Neural crest cell (in vitro differentiated cells): Measurements from ENCODE around the gene DOCK8. TPM values are rescaled to one million over a fixed set of nuclear protein-coding genes. Genes with fewer than 3 reads are reported as not detected.

Source experiments
- DNase-seq: peaks from one replicate; pipeline ENCODE4 v3.0.0; 2021; ENCODE audit warnings: low read depth, mixed read lengths, low spot score
- H3K27ac Mint-ChIP-seq: one replicate; pipeline ENCODE4 v1.8.0; 2021; ENCODE audit warnings: mild to moderate bottlenecking, mixed read lengths; ENCODE audit not compliant: unreplicated experiment
- H3K27me3 Mint-ChIP-seq: 2 replicates; pipeline ENCODE4 v1.8.0; 2021; ENCODE audit warnings: low read depth, mild to moderate bottlenecking, mixed read lengths
- H3K36me3 Mint-ChIP-seq: 2 replicates; pipeline ENCODE4 v1.8.0; 2021; ENCODE audit warnings: low read depth, mild to moderate bottlenecking, mixed read lengths
- H3K4me1 Mint-ChIP-seq: 2 replicates; pipeline ENCODE4 v1.8.0; 2021; ENCODE audit warnings: mixed read lengths
- H3K4me3 Mint-ChIP-seq: one replicate; pipeline ENCODE4 v1.8.0; 2021; ENCODE audit warnings: mild to moderate bottlenecking, mixed read lengths
- H3K9me3 Mint-ChIP-seq: 2 replicates; pipeline ENCODE4 v1.8.0; 2021; ENCODE audit warnings: mixed read lengths
- total RNA-seq: library from RNA; stranded (reverse); gene quantifications from 2 replicates; pipeline ENCODE4 v1.2.1, GENCODE V29; 2021
- TF ChIP-seq, protein P1 (sequence below): fragments of 200-600 bp; sonication (generic); conservative IDR thresholded peaks from 2 replicates; pipeline ENCODE4 v1.5.0; 2021; ENCODE audit warnings: antibody characterized with exemption, mild to moderate bottlenecking

DOCK8 gene
- total RNA-seq, 1 donor from 2014 or later = 0.58 TPM

GRCh38 chr9:278651-279050 lies 64.0 kb downstream of the DOCK8 start:
- H3K36me3 Mint-ChIP-seq = no peaks in the 10 kb centered on the region

DNA sequence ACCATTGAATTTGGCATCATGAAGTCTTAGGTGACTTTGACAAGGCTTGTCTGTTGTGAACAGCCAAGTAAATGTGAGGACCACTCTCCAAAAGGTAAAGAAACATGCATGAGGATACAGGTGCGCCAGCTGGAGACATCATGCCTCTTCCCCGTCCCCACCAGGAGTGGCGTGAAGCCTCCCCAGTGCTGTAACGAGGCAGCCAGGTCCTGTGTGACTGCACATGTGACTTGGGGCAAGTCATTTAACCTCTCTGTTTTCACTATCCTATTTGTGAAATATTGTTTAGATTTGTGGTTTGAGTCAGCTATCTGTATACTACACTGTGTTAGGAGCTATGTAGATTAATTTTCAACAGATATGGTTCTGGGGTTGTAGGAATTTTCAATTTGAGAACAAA lies 65.0 kb downstream of the DOCK8 start:
- Mint-ChIP-seq H3K9me3 (no peaks in the 10 kb centered on the region), H3K27me3 (no peaks in the 10 kb centered on the region), H3K36me3 (no peaks in the 10 kb centered on the region), H3K4me3 (no peak overlapping the region), H3K4me1 (no peaks in the 10 kb centered on the region), H3K27ac (no peak overlapping the region)
- TF ChIP-seq, protein P1, sequence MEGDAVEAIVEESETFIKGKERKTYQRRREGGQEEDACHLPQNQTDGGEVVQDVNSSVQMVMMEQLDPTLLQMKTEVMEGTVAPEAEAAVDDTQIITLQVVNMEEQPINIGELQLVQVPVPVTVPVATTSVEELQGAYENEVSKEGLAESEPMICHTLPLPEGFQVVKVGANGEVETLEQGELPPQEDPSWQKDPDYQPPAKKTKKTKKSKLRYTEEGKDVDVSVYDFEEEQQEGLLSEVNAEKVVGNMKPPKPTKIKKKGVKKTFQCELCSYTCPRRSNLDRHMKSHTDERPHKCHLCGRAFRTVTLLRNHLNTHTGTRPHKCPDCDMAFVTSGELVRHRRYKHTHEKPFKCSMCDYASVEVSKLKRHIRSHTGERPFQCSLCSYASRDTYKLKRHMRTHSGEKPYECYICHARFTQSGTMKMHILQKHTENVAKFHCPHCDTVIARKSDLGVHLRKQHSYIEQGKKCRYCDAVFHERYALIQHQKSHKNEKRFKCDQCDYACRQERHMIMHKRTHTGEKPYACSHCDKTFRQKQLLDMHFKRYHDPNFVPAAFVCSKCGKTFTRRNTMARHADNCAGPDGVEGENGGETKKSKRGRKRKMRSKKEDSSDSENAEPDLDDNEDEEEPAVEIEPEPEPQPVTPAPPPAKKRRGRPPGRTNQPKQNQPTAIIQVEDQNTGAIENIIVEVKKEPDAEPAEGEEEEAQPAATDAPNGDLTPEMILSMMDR = no peak
- no peak for DNase-seq

More at GRCh38 chr9:278651-279050, 64.0 kb downstream of the DOCK8 start:
- H3K27me3 Mint-ChIP-seq = no peaks in the 10 kb centered on the region
- TF ChIP-seq, protein P1 = no peak
- H3K4me1 Mint-ChIP-seq = no peaks in the 10 kb centered on the region
- H3K9me3 Mint-ChIP-seq = no peaks in the 10 kb centered on the region
- no peak for DNase-seq
- no peak overlapping the region for H3K4me3 Mint-ChIP-seq
- no peak overlapping the region for H3K27ac Mint-ChIP-seq

DNA sequence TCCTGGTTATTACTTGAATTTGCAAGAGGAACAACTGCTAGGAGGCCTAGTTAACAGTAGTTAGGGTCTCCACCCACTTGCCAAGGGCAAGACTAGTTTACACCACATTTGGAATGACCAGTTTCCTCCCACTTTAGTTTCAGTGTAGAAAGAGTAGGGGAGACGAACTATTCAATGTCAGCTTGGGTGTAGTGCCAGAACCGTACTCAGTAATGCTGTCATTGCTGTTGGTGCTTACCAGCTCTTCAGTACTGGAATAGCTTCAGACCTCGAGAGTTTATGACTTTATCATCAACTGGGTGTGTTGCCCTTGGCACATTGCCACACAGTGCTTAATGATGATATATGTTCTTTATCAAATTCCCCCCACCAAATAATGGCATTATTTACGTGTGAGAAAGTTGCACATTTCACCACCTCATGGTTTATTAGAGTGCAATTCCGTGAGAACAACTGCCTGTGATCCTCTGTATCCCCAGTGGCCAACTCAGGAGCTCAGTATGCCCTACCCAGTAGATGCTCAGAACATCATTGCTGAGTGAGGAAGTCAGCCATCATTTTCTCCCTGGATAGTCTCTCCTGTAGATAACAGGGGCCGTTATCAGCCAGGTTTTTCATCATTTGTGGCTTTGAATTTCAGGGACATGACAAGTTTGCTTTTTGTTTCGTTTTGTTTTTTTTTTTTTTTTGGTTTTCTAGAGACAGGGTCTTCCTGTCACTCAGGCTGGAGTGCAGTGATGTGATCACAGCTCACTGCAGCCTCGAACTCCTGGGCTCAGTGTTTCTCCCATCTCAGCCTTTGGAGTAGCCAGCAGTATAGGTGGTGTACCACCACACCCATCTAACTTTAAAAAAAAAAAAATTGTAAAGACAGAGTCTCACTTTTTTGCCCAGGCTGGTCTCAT lies 67.3 kb downstream of the DOCK8 start:
- TF ChIP-seq, protein P1 = no peak
- Mint-ChIP-seq H3K27me3 (peaks cover 2% of the 10 kb centered on the region), H3K9me3 (no peaks in the 10 kb centered on the region), H3K27ac (no peak overlapping the region), H3K4me3 (no peak overlapping the region), H3K4me1 (no peaks in the 10 kb centered on the region), H3K36me3 (no peaks in the 10 kb centered on the region)
- no peak for DNase-seq

DNA sequence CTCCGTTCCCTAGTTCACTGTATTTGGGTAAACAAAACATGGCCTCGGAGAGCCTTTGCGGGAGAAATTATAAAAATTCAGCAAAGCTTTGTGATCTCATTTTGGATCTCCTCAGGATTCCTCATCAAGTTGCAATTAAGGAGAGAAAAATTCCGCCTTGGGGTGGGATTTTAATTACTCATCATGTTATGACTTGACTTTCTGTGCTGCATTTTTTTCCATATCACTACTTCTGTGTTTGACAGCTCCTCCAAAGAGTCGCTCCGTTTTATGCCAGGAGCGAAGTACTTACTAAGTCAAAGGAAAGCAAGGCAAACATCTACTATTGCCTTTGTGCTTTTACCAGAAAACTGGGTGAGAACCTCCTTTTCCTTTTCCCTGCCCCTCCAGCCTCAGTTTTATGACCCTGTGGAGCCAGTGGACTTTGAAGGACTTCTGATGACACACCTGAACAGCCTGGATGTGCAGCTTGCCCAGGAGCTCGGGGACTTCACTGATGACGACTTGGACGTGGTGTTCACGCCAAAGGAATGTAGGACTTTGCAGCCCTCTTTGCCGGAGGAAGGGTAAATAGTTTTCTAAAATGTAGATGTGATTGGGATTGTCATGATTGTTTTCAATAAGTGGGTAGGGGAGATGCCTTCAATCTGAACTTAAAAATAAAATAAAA lies 71.5 kb downstream of the DOCK8 start:
- Mint-ChIP-seq H3K9me3 (no peaks in the 10 kb centered on the region), H3K4me3 (no peak overlapping the region), H3K27me3 (peaks cover 17% of the 10 kb centered on the region), H3K27ac (no peak overlapping the region), H3K4me1 (no peaks in the 10 kb centered on the region), H3K36me3 (no peaks in the 10 kb centered on the region)
- TF ChIP-seq, protein P1 = no peak
- no peak for DNase-seq

DNA sequence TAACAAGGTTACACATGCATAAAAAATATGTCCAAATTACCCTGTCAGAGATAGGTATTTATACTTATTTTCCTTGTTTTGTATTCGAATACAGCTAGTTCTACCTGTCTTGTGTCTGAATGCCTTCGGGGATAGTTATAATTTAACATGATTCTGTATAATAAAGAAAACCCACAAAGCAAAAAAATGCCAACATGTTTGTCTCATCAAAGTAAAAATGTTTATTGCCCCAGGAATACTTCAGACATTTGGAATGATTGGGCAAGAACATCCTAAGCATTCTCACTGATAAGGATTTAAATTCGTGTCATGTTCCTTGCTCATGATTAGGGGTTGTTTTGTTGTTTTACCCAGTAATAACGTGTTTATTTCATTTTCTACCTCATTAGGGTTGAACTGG lies 74.5 kb downstream of the DOCK8 start:
- Mint-ChIP-seq H3K27ac (no peak overlapping the region), H3K36me3 (no peaks in the 10 kb centered on the region), H3K4me1 (no peaks in the 10 kb centered on the region), H3K9me3 (no peaks in the 10 kb centered on the region), H3K27me3 (peaks cover 25% of the 10 kb centered on the region), H3K4me3 (no peak overlapping the region)
- no peak for DNase-seq
- TF ChIP-seq, protein P1 = no peak
